ENCODE results near the gene ZBED4. TPM values are rescaled to one million over a fixed set of nuclear protein-coding genes. Genes with fewer than 3 reads are reported as not detected.
A peak's percentile ranks its signal among the peaks of the same experiment; 100 is the strongest.

Gene ZBED4
- total and polyA plus RNA-seq, 2 of the 13 experiments (the other 11 are each of a cell fraction or from before 2014, with no cell fraction given) = 5.4 to 9.6 TPM

DNA sequence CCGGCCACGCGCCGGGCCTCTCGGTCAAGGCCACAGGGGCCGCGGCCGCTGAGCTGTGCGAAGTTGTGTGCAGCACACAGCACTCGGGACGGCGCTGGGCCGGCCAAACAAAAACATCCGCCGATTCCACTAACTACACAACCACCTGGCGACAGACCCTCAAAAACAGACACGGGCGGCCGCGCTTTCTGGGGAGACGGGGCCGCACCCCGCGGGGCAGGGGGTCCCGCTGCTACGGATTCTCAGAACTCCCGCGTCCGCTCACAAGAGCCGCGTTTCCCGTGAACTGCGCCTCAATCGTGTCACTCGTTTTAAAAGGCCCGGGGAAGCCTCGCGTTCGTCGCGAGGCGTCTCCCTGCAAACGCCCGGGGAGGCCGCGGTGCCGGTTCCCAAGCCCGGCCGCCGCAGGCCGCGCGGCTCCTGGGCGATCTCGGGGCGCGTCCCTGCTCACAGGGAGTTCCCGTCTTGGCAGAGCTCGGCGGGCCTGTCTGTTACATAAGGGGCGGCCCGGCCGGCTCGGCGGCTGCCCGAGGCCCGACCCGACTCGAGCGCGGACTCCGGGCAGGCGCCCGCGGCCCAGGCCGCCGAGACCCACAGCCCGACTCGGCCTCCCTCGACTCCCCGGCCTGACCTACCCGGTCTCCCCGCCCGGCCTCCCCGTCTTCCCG, 26.9 kb upstream of the ZBED4 start (continued):
- peak; percentile 63; the same call in 1 of the 2 replicates for TF ChIP-seq ZNF317 (CRISPR knock-in tag; IDR thresholded peaks at IDR 0.05)
- TF ChIP-seq HMGXB4 (CRISPR knock-in tag; IDR thresholded peaks at IDR 0.05; ENCODE audit: borderline replicate concordance in 1 of 2, low read depth in 1 of 2) = peak in 1 of 2 experiments; percentile 53; a peak in 1 of 4 replicates
- TF ChIP-seq RXRA (CRISPR knock-in tag; IDR thresholded peaks at IDR 0.05) = 0 out of 2 replicates have a peak, but pooled peaks have one; percentile 34
- no peak for TF ChIP-seq SIN3A (IDR thresholded peaks at IDR 0.05; ENCODE audit: borderline replicate concordance, low read depth, low read length)
- 0 out of 2 replicates have a peak, but pooled peaks have one; percentile 41 for TF ChIP-seq ZSCAN31 (CRISPR knock-in tag; IDR thresholded peaks at IDR 0.05; ENCODE audit: low read depth)
- 0 out of 2 replicates have a peak, but pooled peaks have one; percentile 16 for TF ChIP-seq ZSCAN25 (CRISPR knock-in tag; IDR thresholded peaks at IDR 0.05)
- TF ChIP-seq RXRB (CRISPR knock-in tag; IDR thresholded peaks at IDR 0.05; ENCODE audit: borderline replicate concordance) = peak; percentile 32; the same call in 1 of the 2 replicates
- no peak for TF ChIP-seq ZSCAN22 (CRISPR knock-in tag; IDR thresholded peaks at IDR 0.05)
- TF ChIP-seq KDM5B (CRISPR knock-in tag; IDR thresholded peaks at IDR 0.05; ENCODE audit: borderline replicate concordance) = peak; percentile 30; the same call in 1 of the 2 replicates
- peak; percentile 84 for TF ChIP-seq ZNF768 (CRISPR knock-in tag; IDR thresholded peaks at IDR 0.05)
- 0 out of 2 replicates have a peak, but pooled peaks have one; percentile 33 for TF ChIP-seq HNF1B (CRISPR knock-in tag; IDR thresholded peaks at IDR 0.05)
- peak; percentile 87 for TF ChIP-seq ZNF687 (CRISPR knock-in tag; IDR thresholded peaks at IDR 0.05)
- no peak for TF ChIP-seq SETDB1 (CRISPR knock-in tag; IDR thresholded peaks at IDR 0.05; ENCODE audit: borderline replicate concordance)
- no peak for TF ChIP-seq MATR3 (CRISPR knock-in tag; IDR thresholded peaks at IDR 0.05)

Data from HepG2 (cell line).